Stimulated activated CD8-positive, alpha-beta memory T cell treated with anti-CD3 and anti-CD28 coated beads, Interleukin-7, amount 100 ng/mL, for 48 hours (primary cell): ENCODE results near the gene FUCA1.
A peak's percentile ranks its signal among the peaks of the same experiment; 100 is the strongest.
"Not testable (repeated sequence)": the region's sequence is repeated elsewhere in the genome, so short reads cannot be mapped to it uniquely, and the experiment has no call there.

Experiments
- DNase-seq, 2 donors: peaks; one replicate each; pipeline ENCODE4 v3.0.0-alpha.2; 2020; ENCODE audit warnings: low read depth in 1 of 2; ENCODE audit errors: extremely low read depth in 1 of 2

FUCA1 gene

DNA sequence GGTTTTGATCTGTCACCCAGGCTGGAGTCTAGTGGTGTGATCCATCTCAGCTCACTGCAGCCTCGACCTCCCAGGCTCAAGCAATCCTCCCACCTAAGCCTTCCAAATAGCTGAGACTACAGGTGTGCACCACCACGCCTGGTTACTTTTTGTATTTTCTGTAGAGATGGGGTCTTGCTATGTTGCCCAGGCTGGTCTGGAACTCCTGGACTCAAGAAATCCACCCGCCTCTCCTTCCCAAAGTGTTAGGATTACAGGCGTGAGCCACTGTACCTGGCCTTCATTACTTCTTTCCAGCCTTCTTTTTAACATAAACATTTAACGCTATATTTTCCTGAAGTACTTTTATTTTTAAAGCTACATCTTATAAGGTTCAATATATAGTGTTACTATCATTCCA lies 24.4 kb downstream of the FUCA1 start:
- DNase-seq: no peak

DNA sequence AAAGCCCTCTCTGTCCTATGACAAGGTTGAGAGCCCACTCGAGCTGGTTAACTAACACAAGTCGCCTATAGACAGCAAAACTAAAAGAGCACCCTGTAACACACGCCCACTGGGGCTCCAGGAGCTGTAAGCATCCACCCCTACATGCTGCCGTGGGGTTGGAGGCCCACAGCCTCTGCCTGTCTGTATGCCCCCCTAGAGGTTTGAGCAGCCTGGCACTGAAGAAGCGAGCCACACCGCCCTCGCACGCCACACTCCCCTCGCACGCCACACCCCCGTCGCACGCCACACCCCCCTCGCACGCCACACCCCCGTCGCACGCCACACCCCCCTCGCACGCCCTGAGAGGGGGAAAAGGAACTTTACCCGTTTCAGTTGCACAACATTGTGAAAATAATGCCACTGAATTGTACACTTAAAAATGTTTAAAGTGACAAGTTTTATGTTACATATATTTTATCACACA lies 29.7 kb downstream of the FUCA1 start:
- DNase-seq: peak; percentile 48 to 51

DNA sequence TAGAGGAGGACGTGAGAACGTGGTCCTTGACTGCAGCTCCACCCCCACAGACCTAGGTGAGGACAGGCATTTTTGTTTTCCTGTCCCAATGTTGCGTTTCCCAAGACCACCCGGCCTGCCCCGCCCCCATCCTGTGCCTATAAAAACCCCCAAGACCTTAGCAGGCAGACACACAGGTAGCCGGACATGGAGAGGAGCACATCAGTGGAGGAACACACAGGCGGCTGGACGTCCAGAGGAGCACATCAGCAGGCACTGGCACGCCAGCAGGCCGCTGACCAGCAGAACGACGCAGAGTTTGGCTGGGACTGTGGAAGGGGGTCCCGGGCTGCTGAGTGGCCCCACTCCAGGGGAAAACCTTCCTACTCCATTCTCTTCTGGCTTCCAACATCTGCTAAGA lies 30.2 kb downstream of the FUCA1 start:
- DNase-seq: no peak

DNA sequence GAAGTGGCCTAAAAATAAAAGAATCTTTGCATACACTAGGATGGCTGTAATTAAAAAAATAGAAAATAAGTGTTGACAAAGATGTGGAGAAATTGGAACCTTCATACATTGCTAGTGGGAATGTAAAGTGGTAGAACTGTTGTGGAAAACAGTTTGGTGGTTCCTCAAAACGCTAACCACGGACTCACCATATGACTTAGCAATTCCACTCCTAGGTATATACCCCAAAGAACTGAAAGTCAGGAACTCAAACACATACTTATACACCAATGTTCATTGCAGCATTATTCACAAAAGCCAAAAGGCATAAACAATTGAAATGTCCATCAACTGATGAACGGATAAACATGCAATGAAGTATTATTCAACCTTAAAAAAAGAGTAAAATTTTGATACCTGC lies 32.1 kb downstream of the FUCA1 start:
- DNase-seq: no peak

DNA sequence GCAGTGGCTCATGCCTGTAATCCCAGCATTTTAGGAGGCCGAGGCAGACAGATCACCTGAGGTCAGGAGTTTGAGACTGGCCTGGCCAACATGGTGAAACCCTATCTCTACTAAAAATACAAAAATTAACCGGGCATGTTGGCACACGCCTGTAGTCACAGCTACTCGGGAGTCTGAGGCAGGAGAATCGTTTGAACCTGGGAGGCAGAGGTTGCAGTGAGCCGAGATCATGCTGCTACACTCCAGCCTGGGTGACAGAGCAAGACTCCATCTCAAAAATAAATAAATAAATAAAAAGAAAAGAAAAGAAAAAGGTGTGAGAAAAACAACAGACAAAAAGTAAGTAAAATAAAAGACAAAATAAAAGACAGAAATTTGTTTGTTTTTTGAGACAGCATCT lies 33.9 kb downstream of the FUCA1 start:
- not testable (repeated sequence) for DNase-seq

DNA sequence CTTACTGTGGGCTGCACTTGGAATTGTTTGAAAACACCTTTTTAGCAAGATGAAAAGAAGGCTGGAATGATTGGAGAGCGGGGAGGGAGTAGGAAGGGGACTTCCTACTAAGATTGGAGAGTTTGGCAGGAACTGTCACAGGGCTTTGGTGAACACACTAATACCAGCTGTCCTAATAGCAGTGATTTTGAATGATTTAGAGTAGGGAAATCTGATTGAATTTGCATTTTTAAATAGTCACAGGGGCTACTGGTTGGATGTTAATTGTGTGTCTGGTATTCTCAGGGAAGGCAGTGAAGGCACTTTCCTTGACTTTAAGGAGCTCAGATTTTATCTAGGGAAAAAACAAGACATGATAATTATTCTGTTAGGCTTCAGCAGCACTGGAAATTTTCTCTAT lies 40.4 kb downstream of the FUCA1 start:
- no peak for DNase-seq

DNA sequence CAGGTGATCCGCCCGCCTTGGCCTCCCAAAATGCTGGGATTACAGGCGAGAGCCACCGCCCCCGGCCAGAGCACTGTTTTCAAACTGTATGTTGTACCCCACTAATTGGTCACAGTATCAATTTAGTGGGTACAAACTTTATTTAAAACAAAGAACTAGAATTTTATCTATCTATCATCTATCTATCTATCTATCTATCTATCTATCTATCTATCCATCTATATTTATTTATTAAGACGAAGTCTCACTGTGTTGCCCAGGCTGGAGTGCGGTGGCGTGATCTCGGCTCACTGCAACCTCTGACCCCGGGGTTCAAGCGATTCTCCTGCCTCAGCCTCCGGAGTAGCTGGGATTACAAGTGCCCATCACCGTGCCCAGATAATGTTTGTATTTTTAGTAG lies 41.5 kb downstream of the FUCA1 start:
- not testable (repeated sequence) for DNase-seq

DNA sequence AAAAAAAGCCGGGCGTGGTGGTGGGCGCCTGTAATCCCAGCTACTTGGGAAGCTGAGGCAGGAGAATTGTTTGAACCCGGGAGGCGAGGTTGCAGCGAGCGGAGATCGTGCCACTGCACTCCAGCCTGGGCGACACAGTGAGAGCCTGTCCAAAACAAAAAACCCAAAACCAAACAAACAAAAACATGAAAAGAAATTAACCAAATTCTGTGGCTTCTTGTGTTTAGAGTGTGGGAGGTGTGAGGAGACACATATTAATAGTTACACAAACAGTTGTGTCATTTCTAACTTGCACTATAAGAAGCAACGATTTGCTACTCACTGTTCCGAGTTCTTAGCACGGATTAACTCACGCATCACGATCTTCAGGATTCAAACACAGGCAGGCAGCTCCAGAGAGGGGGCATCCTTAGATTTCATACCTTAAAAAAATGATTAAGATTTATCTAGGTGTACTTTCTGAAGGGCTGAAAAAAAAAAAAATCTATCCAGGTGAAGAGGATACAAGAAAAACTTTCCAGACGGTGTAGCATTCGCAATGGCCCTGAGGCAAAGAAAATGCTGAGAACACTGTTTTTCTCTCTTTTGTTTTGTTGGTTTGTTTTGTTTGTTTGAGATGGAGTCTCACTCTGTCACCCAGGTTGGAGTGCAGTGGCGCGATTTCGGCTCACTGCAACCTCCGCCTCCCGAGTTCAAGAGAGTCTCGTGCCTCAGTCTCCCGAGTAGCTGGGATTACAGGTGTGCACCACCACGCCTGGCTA lies 42.1 kb downstream of the FUCA1 start:
- no peak for DNase-seq

DNA sequence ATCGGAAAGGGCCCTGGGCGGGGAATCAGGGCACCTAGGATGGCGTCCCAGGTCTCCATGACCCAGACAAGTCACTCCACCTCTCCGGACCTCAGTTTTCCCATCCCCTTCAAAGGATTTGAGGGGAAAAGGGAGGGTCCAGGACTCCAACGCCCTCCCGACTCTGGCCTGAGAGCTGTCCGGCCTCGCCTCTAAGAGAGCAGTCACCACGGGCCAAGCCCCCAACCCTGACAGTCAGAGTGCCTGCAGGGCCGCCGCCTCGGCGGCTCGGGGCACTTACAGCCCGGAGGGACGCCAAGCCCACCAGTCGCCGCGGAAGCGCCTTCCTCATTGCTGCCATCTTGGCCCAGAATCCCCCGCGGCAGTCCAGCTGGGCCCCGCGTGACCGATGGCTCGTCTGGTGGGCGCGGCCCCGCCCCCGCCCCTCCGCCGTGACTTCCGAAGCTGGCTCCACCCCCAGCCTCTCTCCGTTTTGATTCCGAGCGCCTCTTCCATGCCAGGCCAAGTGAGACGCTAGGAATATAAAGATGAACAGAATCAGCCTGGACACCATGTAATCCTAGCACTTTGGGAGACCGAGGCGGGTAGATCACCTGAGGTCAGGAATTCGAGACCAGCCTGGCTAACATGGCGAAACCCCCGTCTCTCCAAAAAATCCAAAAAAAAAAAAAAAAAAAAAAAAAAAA lies 42.9 kb downstream of the FUCA1 start, which contains the start of gene HMGCL:
HMGCL (minus strand) TSS at position 354 of the 686 bp plus-strand sequence; CDS start at position 340, 14 bp downstream.
- peak; percentile 76 to 81 for DNase-seq

DNA sequence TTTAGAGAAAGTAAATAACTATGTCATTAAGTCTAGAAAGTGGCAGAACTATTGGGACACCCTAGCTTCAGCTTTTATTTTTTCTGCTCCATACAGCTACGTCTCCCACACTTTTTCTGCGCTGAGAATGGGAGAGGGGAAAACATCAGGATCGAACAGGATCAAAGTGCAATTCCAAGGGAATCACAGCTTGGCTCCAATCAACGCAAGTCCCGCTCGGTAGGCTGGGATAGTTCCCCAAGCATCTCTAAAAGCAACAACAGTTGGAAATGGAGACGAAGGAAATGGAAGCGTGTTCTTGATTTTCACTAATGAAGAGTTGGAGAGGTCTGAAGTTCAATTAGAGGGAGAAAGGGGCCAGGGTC lies 43.4 kb downstream of the FUCA1 start:
- no peak for DNase-seq

DNA sequence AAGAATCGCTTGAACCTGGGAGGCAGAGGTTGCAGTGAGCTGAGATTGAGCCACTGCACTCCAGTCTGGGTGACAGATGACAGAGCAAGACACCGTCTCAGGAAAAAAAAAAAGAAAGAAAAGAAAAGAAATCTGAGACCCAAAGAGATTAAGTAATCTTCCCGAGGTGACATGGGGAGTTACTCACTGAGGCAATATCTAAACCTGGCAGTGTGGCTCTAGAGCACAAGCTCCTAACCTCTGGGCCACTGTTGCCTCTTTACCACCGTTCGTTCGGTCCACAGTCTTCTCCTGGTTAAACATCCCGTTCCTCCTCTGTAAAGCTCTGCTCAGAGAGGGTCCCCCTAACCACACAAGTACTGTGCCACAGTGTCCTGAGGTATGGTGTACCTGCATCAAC lies 44.3 kb downstream of the FUCA1 start:
- no peak for DNase-seq

DNA sequence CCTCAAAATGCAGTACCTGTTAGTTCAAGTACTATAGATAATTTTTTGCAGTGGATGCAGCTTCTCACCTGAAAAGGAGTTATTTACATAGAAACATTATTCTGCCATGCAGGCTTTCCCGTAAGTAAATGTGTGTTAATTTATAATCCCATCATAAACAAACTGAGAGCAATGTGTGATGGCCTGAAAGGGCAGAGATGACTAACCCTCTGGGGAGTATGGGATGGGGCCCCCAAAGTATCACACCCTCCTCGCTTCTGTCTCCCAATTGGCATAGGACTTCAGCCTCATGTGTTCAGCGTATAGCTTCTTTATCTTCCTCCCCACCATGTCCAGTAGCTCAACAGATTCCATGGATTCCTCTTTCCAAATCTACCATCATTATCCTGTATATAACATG lies 50.5 kb downstream of the FUCA1 start:
- no peak for DNase-seq

DNA sequence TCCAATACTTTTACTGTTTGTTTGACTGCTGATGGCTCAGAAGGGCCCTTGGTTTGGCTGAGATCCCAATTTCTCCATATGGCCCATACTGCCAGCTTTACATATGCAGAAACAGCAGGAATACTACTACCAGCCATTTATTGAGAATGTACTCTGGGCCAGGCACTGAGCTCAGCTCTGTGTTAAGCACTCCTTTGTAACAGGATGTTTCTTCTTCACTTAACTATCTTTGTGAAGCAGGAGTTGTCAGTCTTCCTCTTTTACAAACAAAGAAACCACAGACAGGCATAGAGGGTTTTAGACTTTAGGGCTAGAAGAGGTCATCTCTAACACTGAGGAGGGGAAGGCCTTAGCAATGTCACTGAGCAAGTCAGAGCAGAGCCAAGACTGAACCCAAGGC lies 51.2 kb downstream of the FUCA1 start:
- DNase-seq: no peak

DNA sequence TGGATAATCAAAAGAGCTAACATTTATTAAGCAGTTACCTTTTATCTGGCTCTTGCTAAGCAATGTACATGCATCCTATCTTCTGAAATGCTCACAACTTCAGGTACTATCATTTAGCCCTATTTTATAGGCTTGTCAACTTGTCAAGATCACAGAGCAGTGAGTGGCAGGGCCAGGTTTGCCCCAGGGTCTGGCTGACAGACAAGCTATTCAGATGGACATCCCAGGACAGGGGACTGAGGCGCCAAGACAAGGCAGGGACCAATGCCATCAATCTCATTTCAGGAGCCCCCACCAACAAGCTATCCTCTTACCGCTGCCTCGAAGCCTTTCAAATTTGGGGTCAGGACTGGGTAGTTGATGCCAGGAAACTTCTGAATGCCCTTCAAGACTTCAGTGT lies 51.7 kb downstream of the FUCA1 start:
- no peak for DNase-seq

DNA sequence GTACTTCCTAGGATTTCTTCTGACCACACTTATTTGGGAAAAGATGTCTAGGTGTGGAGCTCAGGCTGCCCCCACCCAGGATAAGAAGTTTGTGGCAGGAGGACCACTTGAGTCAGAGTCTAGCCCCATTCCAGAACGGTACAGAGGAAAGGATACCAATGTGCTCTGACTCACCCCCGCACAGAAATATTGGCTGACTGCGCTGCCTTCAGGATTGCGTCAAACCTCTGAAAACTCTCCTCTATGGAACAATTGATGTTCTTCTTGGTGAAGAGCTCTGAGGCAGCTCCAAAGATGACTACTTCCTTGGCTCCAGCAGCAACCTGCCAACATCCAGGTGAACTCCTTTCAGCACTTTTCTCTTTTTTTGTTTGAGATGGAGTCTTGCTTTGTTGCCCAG lies 54.1 kb downstream of the FUCA1 start:
- no peak for DNase-seq

DNA sequence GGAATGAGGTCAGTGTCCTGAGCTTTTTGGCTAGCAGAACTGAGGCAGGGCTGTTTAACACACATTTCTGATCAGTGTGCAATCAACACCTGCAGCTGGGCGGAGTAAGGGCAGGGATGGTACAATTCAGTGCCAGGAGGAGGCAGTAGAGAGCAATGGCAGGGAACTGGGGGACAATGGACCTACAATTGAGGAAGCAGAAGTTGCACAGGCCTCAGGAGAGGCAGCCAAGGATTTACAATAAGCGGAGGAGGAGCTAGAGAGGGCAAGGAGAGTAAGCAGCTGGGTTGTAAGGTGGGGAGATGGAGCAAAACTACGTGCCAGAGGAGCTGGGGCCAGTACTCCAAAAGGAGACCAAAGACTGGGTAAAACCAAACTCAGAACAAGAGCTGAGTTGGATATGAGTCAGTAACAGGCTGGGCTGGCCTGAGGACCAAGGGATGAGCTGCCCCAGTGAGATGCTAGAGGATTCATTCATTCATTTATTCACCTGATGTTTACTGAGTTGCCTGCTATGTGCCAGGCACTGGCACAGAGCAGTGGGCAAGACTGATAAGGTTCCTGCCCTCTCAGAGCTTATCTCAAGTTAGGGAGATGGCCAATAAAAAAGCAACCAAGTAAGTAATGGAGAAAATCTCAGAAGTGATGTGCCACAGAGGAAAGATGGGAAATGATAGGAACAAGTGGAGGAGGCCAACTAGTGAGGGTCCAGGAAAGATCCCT lies 57.1 kb downstream of the FUCA1 start:
- no peak for DNase-seq

DNA sequence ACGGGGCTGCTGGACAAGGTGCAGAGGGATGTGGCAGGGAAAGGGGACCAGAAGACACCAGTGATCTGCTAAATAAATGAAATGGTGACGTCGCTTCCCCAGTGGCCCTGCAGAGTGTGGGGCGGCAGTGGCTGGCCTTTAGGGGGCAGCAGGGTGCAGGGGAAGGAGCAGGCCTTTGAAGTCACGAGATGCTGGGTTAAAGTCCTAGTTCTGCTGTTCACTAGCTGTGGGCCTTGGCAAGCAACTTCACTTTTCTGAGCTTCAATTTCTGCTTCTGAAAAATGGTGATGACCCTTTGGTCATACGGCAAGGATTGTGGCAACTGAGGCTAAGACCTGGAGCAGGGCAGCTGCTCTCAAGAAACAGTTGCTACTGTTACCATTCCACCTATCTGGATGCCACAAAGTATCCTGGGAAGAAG lies 58.3 kb downstream of the FUCA1 start:
- peak; percentile 60 to 69 for DNase-seq

DNA sequence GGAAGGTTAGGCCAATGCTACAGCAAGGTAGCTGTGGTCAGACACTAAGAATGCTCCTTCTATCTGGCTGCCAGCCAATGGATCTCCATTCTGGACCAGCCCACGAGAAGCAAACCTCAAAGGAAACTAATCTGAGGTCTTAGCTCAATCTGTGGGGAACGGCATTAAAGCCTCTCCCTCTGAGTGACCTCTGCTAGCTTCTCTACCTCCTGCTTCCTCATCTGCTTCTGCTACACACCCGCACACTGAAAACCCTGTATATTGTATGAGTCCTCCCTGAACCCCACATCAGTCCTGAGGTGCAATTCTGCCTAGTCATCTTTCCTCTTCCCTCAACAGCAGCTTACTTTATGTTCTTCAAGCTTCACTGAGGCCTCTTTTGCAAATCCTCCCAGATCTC lies 60.6 kb downstream of the FUCA1 start:
- no peak for DNase-seq

DNA sequence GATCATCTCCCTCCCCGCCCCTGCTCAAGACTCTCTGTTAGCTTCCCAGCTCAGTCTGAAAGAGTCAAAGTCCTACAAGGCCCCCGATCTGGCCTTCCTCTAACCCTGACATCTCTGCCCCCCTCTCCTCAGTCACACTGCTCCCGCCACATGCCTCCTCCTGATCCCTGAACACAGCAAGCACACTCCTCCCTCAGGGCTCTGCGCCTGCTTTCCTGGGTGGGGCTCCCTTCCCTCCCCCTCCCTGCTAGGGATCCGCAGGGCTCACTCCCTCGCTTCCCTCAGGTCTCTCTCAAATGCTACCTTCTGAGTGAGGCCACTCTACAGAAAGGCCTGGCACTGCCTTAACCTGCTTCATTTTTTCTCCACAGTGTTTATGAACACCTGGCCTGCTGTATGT lies 61.8 kb downstream of the FUCA1 start:
- no peak for DNase-seq

DNA sequence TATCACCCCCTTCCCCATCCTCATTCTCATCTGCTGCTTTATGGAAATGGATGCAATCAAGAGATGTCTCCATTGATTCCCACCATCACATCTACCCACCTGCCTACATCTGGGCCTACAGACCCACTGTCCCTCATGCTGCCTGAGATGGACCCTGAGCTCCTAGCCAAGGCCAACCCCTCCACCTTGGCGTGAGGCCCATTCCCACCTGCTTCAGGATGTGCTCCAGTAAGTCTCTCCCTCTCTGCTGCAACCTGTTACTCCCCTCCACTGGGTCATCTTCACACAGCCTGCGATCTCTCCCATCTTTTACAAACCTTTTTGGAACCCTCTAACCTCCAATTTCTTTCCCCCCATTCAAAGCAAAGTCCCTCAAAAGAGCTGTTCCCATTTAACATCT lies 63.1 kb downstream of the FUCA1 start:
- DNase-seq: no peak

DNA sequence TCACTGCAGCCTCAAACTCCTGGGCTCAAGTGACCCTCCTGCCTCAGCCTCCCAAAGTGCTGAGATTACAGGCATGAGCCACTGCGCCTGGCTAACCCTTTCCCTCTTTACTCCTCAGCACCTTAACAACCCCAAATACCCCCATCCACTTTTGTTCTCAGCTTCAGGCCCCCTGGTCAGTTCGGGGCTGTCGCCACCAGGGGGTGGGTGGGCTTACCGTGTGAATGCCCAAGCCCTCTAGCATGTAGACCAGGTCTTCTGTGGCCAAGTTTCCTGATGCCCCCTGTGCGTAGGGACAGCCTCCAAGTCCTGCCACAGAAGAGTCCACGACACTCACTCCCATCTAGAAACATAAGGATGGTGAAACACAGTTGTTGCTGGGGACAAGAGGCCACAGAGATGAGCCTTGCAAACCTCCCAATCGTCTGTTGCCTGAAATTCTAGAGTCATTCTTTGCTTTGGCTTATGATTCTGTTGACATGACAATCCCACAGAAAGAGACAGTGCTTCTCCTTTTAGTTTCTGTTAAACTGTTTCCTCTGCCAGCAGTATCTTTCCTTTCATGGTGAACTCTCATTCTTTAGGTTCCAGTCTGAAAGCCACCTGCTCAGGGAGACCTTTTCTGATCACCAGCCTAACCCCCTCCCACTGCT lies 63.8 kb downstream of the FUCA1 start:
- DNase-seq: no peak
